Neural cell (in vitro differentiated cells): Measurements from ENCODE around the gene BMPR1A. TPM values are rescaled to one million over a fixed set of nuclear protein-coding genes. Genes with fewer than 3 reads are reported as not detected.

Source experiments
- H2AFZ ChIP-seq: fragments of 200-600, 300-800 bp; sonication (generic), shearing (Covaris generic); 2 replicates; pipeline ENCODE4 v1.6.0; 2014; ENCODE audit warnings: low read depth, mild to moderate bottlenecking, antibody characterized with exemption, low read length, moderate library complexity
- H3F3A ChIP-seq: fragments of 200-600 bp; shearing (Covaris generic); 2 replicates; pipeline ENCODE4 v1.6.1; 2016; ENCODE audit warnings: mild to moderate bottlenecking, moderate library complexity, mixed read lengths, antibody characterized with exemption, low read length; ENCODE audit not compliant: insufficient read depth, poor library complexity, severe bottlenecking
- H3K27ac ChIP-seq: fragments of 200-600, 300-800 bp; sonication (generic), shearing (Covaris generic); 2 replicates; pipeline ENCODE4 v1.5.1; 2014; ENCODE audit warnings: mild to moderate bottlenecking, low read length, moderate library complexity
- H3K27me3 ChIP-seq: fragments of 300-800, 200-600 bp; sonication (generic), shearing (Covaris generic); 2 replicates; pipeline ENCODE4 v1.6.0; 2014; ENCODE audit warnings: mild to moderate bottlenecking, low read depth, low read length, moderate library complexity; ENCODE audit not compliant: insufficient read depth
- H3K36me3 ChIP-seq: fragments of 300-800, 200-600 bp; sonication (generic), shearing (Covaris generic); 2 replicates; pipeline ENCODE4 v1.5.1; 2014; ENCODE audit warnings: mild to moderate bottlenecking, antibody characterized with exemption, low read length, moderate library complexity; ENCODE audit not compliant: insufficient read depth
- H3K4me2 ChIP-seq: fragments of 300-800, 200-600 bp; sonication (generic), shearing (Covaris generic); 2 replicates; pipeline ENCODE4 v1.6.0; 2014; ENCODE audit warnings: mild to moderate bottlenecking, low read length
- H3K4me3 ChIP-seq: fragments of 300-800, 200-600 bp; sonication (generic), shearing (Covaris generic); 2 replicates; pipeline ENCODE4 v1.5.1; 2014; ENCODE audit warnings: mild to moderate bottlenecking, low read length, moderate library complexity
- H3K79me2 ChIP-seq: fragments of 200-600 bp; shearing (Covaris generic); replicated peaks from 2 replicates; pipeline ENCODE4 v1.6.0; 2014; ENCODE audit warnings: mild to moderate bottlenecking, low read length, moderate library complexity; ENCODE audit not compliant: insufficient read depth
- H3K9ac ChIP-seq: fragments of 300-800, 200-600 bp; sonication (generic), shearing (Covaris generic); 2 replicates; pipeline ENCODE4 v1.6.1; 2016; ENCODE audit warnings: mild to moderate bottlenecking, low read length, mixed read lengths
- H3K9me2 ChIP-seq: fragments of 200-600 bp; shearing (Covaris generic); 2 replicates; pipeline ENCODE4 v1.6.1; 2016; ENCODE audit warnings: mild to moderate bottlenecking, low read length, mixed read lengths; ENCODE audit not compliant: insufficient read depth
- H3K9me3 ChIP-seq: fragments of 200-600, 300-800 bp; sonication (generic), shearing (Covaris generic); 2 replicates; pipeline ENCODE4 v1.6.1; 2016; ENCODE audit warnings: mild to moderate bottlenecking, mixed run types, low read length, moderate library complexity, mixed read lengths
- H4K20me1 ChIP-seq: fragments of 200-600 bp; shearing (Covaris generic); 2 replicates; pipeline ENCODE4 v1.6.1; 2016; ENCODE audit warnings: mild to moderate bottlenecking, mixed run types; ENCODE audit not compliant: insufficient read depth
- EP300 ChIP-seq: fragments of 450-650 bp; conservative IDR thresholded peaks from 2 replicates; pipeline ENCODE4 v1.6.1; 2014; ENCODE audit warnings: antibody characterized with exemption, mild to moderate bottlenecking, moderate library complexity; ENCODE audit not compliant: poor library complexity, severe bottlenecking
- EZH2 ChIP-seq: fragments of 200-600, 300-800 bp; shearing (Covaris generic), sonication (generic); IDR thresholded peaks from 2 replicates; pipeline ENCODE4 v1.6.1; 2014; ENCODE audit warnings: antibody characterized with exemption, low read length, borderline replicate concordance, mild to moderate bottlenecking; ENCODE audit not compliant: insufficient read depth, poor library complexity, severe bottlenecking
- MXI1 ChIP-seq: fragments of 450-650 bp; conservative IDR thresholded peaks from 2 replicates; pipeline ENCODE4 v1.6.1; 2014; ENCODE audit warnings: antibody characterized with exemption, mild to moderate bottlenecking; ENCODE audit not compliant: poor library complexity, severe bottlenecking
- POLR2AphosphoS5 ChIP-seq: IDR thresholded peaks from 2 replicates; pipeline ENCODE4 v1.6.1; 2012
- RAD21 ChIP-seq: fragments of 450-650 bp; conservative IDR thresholded peaks from 2 replicates; pipeline ENCODE4 v1.6.1; 2014; ENCODE audit warnings: antibody characterized with exemption, mild to moderate bottlenecking, moderate library complexity
- SMC3 ChIP-seq: fragments of 450-650 bp; conservative IDR thresholded peaks from 2 replicates; pipeline ENCODE4 v1.6.1; 2014; ENCODE audit warnings: antibody characterized with exemption, mild to moderate bottlenecking, moderate library complexity; ENCODE audit not compliant: poor library complexity
- TAF1 ChIP-seq: IDR thresholded peaks from 2 replicates; pipeline ENCODE4 v1.6.1; 2012; ENCODE audit warnings: low read depth
- polyA plus RNA-seq: library from polyadenylated mRNA; depleted of rRNA; stranded (reverse); fragments of >200 nt; gene quantifications from 2 replicates; pipeline ENCODE4 v1.2.3, GENCODE V29; 2014
- TF ChIP-seq, protein P1 (sequence below): IDR thresholded peaks from 2 replicates; pipeline ENCODE4 v1.6.1; 2012; ENCODE audit warnings: borderline replicate concordance
- TF ChIP-seq, protein P2 (sequence below): fragments of 450-650 bp; IDR thresholded peaks from 2 replicates; pipeline ENCODE4 v1.5.1; 2014; ENCODE audit warnings: antibody characterized with exemption, mild to moderate bottlenecking, moderate library complexity; ENCODE audit not compliant: poor library complexity, severe bottlenecking

Gene BMPR1A
- polyA plus RNA-seq, 1 donor from 2014 or later = 29.9 TPM

DNA sequence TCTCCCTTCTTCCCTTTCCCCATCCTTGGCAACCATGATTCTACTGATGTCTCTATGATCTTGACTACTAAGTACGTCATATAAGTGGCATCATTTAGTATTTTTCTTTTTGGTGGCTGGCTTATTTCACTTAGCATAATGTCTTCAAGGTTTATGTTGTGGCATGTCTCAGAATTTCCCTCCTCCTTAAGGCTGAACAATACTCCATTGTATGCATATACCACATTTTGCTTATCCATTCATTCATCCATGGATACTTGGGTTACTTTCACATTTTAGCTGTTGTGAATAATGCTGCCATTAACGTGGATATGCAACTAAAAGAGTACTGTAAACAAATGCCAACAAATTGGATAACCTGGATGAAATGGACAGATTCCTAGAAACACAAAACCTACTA is 60.8 kb downstream of the BMPR1A start:
- Histone ChIP-seq H3K79me2 (peaks cover 61% of the 10 kb centered on the region), H3K9ac (no peak overlapping the region), H3K27ac (no peak overlapping the region), H3K4me3 (no peak overlapping the region), H3K4me2 (no peak overlapping the region), H4K20me1 (no peaks in the 10 kb centered on the region), H3K27me3 (no peaks in the 10 kb centered on the region), H3K9me3 (no peaks in the 10 kb centered on the region), H2AFZ (no peak overlapping the region), H3K9me2 (no peaks in the 10 kb centered on the region), H3K36me3 (no peaks in the 10 kb centered on the region), H3F3A (no peaks in the 10 kb centered on the region)
- TF ChIP-seq EZH2 (no peak), TAF1 (no peak), EP300 (no peak), MXI1 (no peak), SMC3 (no peak), RAD21 (no peak), POLR2AphosphoS5 (no peak)
- TF ChIP-seq, protein P1, sequence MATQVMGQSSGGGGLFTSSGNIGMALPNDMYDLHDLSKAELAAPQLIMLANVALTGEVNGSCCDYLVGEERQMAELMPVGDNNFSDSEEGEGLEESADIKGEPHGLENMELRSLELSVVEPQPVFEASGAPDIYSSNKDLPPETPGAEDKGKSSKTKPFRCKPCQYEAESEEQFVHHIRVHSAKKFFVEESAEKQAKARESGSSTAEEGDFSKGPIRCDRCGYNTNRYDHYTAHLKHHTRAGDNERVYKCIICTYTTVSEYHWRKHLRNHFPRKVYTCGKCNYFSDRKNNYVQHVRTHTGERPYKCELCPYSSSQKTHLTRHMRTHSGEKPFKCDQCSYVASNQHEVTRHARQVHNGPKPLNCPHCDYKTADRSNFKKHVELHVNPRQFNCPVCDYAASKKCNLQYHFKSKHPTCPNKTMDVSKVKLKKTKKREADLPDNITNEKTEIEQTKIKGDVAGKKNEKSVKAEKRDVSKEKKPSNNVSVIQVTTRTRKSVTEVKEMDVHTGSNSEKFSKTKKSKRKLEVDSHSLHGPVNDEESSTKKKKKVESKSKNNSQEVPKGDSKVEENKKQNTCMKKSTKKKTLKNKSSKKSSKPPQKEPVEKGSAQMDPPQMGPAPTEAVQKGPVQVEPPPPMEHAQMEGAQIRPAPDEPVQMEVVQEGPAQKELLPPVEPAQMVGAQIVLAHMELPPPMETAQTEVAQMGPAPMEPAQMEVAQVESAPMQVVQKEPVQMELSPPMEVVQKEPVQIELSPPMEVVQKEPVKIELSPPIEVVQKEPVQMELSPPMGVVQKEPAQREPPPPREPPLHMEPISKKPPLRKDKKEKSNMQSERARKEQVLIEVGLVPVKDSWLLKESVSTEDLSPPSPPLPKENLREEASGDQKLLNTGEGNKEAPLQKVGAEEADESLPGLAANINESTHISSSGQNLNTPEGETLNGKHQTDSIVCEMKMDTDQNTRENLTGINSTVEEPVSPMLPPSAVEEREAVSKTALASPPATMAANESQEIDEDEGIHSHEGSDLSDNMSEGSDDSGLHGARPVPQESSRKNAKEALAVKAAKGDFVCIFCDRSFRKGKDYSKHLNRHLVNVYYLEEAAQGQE = no peak
- TF ChIP-seq, protein P2, sequence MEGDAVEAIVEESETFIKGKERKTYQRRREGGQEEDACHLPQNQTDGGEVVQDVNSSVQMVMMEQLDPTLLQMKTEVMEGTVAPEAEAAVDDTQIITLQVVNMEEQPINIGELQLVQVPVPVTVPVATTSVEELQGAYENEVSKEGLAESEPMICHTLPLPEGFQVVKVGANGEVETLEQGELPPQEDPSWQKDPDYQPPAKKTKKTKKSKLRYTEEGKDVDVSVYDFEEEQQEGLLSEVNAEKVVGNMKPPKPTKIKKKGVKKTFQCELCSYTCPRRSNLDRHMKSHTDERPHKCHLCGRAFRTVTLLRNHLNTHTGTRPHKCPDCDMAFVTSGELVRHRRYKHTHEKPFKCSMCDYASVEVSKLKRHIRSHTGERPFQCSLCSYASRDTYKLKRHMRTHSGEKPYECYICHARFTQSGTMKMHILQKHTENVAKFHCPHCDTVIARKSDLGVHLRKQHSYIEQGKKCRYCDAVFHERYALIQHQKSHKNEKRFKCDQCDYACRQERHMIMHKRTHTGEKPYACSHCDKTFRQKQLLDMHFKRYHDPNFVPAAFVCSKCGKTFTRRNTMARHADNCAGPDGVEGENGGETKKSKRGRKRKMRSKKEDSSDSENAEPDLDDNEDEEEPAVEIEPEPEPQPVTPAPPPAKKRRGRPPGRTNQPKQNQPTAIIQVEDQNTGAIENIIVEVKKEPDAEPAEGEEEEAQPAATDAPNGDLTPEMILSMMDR = no peak

DNA sequence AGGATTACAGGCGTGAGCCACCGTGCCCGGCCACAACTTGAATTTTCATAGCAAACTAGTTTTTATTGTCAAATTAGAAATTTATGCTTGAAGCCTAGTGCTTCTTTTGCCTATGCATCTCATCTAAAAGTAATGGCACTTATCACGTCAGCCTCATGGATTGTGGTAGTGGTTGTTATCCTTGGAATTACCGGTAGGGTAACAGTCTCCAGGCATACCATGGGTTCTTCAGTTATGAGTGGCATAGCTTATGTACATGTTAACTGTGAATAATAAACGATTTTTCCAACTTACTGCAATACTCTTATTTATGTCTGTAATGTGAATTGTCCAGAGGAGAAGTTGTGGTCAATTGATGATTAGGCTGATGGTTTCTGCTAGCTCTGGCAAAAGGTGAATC is 63.1 kb downstream of the BMPR1A start:
- TF ChIP-seq MXI1 = no peak
- no peak for TF ChIP-seq RAD21
- no peak for TF ChIP-seq EZH2
- TF ChIP-seq, protein P1 = no peak
- no peak for TF ChIP-seq POLR2AphosphoS5
- TF ChIP-seq EP300 = no peak
- TF ChIP-seq TAF1 = no peak
- TF ChIP-seq SMC3 = no peak
- TF ChIP-seq, protein P2 = no peak
- no peak overlapping the region for H2AFZ ChIP-seq
- peaks cover 56% of the 10 kb centered on the region for H3K79me2 ChIP-seq
- no peaks in the 10 kb centered on the region for H4K20me1 ChIP-seq
- H3K4me3 ChIP-seq = no peak overlapping the region
- no peak overlapping the region for H3K9ac ChIP-seq
- H3K27me3 ChIP-seq = no peaks in the 10 kb centered on the region
- H3K27ac ChIP-seq = no peak overlapping the region
- no peaks in the 10 kb centered on the region for H3F3A ChIP-seq
- no peak overlapping the region for H3K4me2 ChIP-seq
- no peaks in the 10 kb centered on the region for H3K36me3 ChIP-seq
- no peaks in the 10 kb centered on the region for H3K9me3 ChIP-seq
- no peaks in the 10 kb centered on the region for H3K9me2 ChIP-seq
